ENCODE data around the gene ELOVL3.

ELOVL3 gene

GRCh38 chr10:102255404-102255803, 29.3 kb downstream of the ELOVL3 start:
- no peak for DNase-seq

GRCh38 chr10:102261196-102261595, 35.1 kb downstream of the ELOVL3 start:
- DNase-seq, result no peak

GRCh38 chr10:102261842-102262241, 35.7 kb downstream of the ELOVL3 start:
- no peak for DNase-seq

GRCh38 chr10:102262744-102263370, 36.8 kb downstream of the ELOVL3 start:
- no peak for DNase-seq

GRCh38 chr10:102264371-102264770, 38.3 kb downstream of the ELOVL3 start:
- no peak for DNase-seq

- DNase-seq, result no peak
Observed at GRCh38 chr10:102266670-102267069, 40.6 kb downstream of the ELOVL3 start.

GRCh38 chr10:102267748-102268147, 41.6 kb downstream of the ELOVL3 start:
- no peak for DNase-seq

GRCh38 chr10:102268375-102268888, 42.3 kb downstream of the ELOVL3 start:
- DNase-seq, result no peak

- no peak for DNase-seq
Observed at GRCh38 chr10:102269017-102269416, 42.9 kb downstream of the ELOVL3 start.

GRCh38 chr10:102274062-102274461, 48.0 kb downstream of the ELOVL3 start:
- no peak for DNase-seq

GRCh38 chr10:102275343-102275742, 49.2 kb downstream of the ELOVL3 start:
- no peak for DNase-seq

GRCh38 chr10:102279104-102279503, 53.0 kb downstream of the ELOVL3 start:
- no peak for DNase-seq

All from SW 1271 (cell line).